ENCODE results near the gene DDX5. TPM values are rescaled to one million over a fixed set of nuclear protein-coding genes. Genes with fewer than 3 reads are reported as not detected.

DDX5 gene
- total RNA-seq, 1 donor from 2014 or later = 925 TPM

DNA sequence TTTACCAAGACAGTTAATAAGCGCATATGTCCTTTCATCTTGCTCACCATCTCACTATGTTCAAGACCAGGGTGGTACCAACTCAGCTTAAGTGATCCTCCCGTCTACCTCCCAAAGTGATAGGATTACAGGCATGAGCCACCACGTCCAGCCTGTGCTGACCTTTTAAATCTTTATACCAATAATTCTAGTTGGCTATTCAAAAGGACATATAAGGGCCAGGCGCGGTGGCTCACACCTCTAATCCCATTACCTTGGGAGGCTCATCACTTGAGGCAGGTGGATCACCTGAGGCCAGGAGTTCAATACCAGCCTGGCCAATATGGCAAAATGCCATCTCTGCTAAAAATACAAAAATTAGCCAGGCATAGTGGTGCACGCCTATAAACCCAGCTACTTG, 3.1 kb upstream of the DDX5 start:
- Mint-ChIP-seq H3K4me3 (no peak overlapping the region), H3K36me3 (peaks cover 32% of the 10 kb centered on the region), H3K4me1 (peaks cover 22% of the 10 kb centered on the region), H3K9me3 (no peaks in the 10 kb centered on the region), H3K27ac (no peak overlapping the region), H3K27me3 (ENCODE audit: low read depth) (no peaks in the 10 kb centered on the region)
- no peak for DNase-seq (ENCODE audit: low spot score in 2 of 2, unreplicated experiment in 2 of 2)
- TF ChIP-seq, protein P1, sequence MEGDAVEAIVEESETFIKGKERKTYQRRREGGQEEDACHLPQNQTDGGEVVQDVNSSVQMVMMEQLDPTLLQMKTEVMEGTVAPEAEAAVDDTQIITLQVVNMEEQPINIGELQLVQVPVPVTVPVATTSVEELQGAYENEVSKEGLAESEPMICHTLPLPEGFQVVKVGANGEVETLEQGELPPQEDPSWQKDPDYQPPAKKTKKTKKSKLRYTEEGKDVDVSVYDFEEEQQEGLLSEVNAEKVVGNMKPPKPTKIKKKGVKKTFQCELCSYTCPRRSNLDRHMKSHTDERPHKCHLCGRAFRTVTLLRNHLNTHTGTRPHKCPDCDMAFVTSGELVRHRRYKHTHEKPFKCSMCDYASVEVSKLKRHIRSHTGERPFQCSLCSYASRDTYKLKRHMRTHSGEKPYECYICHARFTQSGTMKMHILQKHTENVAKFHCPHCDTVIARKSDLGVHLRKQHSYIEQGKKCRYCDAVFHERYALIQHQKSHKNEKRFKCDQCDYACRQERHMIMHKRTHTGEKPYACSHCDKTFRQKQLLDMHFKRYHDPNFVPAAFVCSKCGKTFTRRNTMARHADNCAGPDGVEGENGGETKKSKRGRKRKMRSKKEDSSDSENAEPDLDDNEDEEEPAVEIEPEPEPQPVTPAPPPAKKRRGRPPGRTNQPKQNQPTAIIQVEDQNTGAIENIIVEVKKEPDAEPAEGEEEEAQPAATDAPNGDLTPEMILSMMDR (IDR thresholded peaks at IDR 0.05; ENCODE audit: unreplicated experiment) = no peak

DNA sequence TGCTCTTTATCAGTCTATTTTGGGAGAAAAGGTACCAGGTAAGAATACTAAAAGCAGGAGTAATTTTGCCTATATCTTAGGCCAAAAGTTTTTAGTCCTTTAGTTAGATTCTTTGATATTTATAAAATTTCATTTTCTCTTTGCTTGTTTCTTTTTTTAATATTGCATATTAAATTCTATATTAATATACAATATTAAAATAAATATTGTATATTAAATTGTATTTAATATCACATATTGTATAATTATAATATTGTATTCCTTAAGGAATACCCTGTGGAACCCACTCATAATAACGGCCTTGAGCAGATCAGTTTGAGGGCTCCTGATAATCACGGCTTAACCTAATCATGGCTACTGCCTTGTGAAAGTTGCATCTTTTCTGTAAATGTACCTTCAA, 2.6 kb upstream of the DDX5 start:
- no peaks in the 10 kb centered on the region for H3K27me3 Mint-ChIP-seq (ENCODE audit: low read depth)
- H3K9me3 Mint-ChIP-seq = no peaks in the 10 kb centered on the region
- no peak for DNase-seq (ENCODE audit: low spot score in 2 of 2, unreplicated experiment in 2 of 2)
- H3K27ac Mint-ChIP-seq = peak overlapping the region; percentile 37
- TF ChIP-seq, protein P1 (IDR thresholded peaks at IDR 0.05; ENCODE audit: unreplicated experiment) = no peak
- H3K4me3 Mint-ChIP-seq = peak overlapping the region; percentile 100
- peaks cover 27% of the 10 kb centered on the region for H3K4me1 Mint-ChIP-seq
- peaks cover 31% of the 10 kb centered on the region for H3K36me3 Mint-ChIP-seq

DNA sequence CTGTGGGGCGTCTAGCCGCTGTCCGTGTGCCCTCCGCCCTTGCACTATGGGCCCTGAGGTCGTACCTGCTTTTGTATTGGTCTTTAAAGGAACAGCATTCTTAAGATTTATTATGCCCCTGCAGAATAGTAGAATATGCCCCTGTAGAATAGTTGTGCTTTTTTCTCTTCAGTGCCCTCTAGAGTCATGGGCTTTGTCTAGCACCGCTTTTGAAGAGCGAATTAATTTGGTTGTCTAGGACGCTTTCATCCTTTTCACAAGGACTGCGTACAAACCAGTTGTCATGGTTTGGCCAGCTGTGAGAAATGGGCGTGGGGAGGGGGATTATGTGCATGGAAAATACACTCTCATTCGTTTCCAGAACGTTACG, 1.3 kb upstream of the DDX5 start:
- Mint-ChIP-seq H3K9me3 (no peaks in the 10 kb centered on the region), H3K36me3 (peaks cover 38% of the 10 kb centered on the region), H3K4me3 (peak overlapping the region; percentile 100), H3K4me1 (peaks cover 35% of the 10 kb centered on the region), H3K27ac (peak overlapping the region; percentile 100), H3K27me3 (ENCODE audit: low read depth) (no peaks in the 10 kb centered on the region)
- TF ChIP-seq, protein P1 (IDR thresholded peaks at IDR 0.05; ENCODE audit: unreplicated experiment) = no peak
- DNase-seq (ENCODE audit: low spot score in 2 of 2, unreplicated experiment in 2 of 2) = no peak

DNA sequence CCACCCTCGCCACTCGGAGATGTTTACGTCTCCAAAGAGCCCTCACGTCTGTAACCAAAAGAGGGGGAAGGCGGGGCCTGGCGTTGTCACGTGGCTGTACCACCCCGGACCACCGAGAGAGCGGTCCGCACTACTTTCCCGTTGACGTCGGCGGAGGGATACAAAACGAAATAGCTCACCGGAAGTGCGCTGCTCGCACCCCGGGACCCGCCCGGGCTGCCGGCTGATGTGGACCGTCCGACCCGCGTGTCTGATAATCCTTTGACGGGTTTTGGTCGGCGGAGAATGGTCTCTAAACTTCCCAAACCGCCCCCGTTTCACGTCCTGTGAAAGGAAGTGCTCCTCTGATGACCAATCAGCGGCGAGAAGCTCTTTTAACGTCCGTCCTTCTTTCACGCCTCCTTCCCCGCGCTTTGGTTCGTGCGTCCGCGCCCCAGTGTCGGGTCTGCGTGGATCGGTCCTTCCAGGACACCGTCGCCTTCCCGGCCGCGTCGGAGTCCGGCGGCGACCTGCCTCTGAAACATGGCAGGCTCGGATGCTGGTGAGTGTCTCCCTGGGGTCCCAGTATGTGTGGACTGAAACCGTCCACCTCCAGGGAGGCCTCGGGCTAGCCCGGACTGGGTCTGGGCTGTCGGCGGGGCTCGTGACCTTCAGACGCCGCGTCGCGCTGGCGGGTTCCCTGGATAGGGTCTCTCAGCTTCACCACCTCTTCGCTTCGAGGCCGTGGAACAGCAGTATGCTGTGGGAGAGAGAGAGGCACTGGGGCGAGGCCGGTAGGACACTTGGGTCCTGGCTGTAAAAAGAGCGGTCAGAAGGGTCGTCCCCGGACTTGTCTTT, 705 bp upstream of the DDX5 start, which contains the start of gene CEP95:
TSS of gene CEP95 (plus strand) at position 402 of the 837 bp plus-strand sequence. CDS start at position 523, 121 bp downstream.
- peak; percentile 92 to 96 for DNase-seq (ENCODE audit: low spot score in 2 of 2, unreplicated experiment in 2 of 2)
- Mint-ChIP-seq H3K4me1 (peaks cover 39% of the 10 kb centered on the region), H3K27me3 (ENCODE audit: low read depth) (no peaks in the 10 kb centered on the region), H3K36me3 (peaks cover 42% of the 10 kb centered on the region), H3K4me3 (peak within 1 kb of the TSS; percentile 100), H3K27ac (peak within 1 kb of the TSS; percentile 100), H3K9me3 (no peaks in the 10 kb centered on the region)
- TF ChIP-seq, protein P1 (IDR thresholded peaks at IDR 0.05; ENCODE audit: unreplicated experiment) = no peak

DNA sequence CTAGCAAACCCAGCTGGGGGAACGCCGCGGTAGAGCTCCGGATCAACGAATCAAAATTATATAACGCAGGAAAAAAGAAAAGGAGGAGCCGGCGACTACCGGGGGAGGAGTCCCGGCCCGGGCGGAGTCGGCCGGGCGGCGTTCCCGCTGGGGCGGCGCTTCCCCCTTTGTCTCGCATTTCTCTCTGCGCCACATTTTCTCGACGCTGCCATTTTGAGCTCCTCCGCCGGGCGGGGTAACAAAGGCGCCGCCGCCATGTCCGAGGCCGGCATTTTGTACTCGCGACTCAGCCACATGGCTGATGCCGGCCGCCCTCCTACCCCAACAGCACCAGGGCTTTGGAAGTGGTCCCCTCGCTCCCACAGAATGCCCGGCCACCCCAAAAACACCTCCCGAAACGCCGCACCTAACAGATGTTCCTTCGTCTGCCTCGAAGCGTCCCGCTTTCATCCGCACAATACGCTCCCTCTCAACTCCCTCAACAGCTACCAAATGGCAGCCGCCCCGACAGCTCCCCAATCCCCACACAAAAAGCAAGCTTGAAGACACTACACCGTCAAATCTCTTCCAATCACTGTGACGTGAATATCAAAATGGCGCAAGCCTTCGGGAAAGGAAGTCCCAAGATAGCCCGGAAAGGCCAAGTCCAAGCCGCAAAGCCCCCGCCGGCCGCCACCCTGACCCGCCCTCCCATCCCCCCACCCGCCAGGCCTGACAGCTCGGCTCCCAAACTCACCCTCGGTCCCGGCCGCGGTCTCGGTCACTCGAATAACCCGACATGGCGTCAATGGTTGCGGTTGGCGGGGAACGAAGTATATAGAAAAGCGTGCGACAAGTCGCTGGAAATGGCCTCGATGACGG, 519 bp downstream of the DDX5 start:
- TF ChIP-seq, protein P1 (IDR thresholded peaks at IDR 0.05; ENCODE audit: unreplicated experiment) = no peak
- Mint-ChIP-seq H3K9me3 (no peaks in the 10 kb centered on the region), H3K4me3 (peak overlapping the region; percentile 100), H3K27ac (peak overlapping the region; percentile 100), H3K4me1 (peaks cover 39% of the 10 kb centered on the region), H3K36me3 (peaks cover 43% of the 10 kb centered on the region), H3K27me3 (ENCODE audit: low read depth) (no peaks in the 10 kb centered on the region)
- DNase-seq (ENCODE audit: low spot score in 2 of 2, unreplicated experiment in 2 of 2) = peak; percentile 73 to 79

All from mesothelial cell of epicardium (in vitro differentiated cells).